ENCODE data around the gene MYO1C.
"Not testable (repeated sequence)": the region's sequence is repeated elsewhere in the genome, so short reads cannot be mapped to it uniquely, and the experiment has no call there.

Gene MYO1C

DNA sequence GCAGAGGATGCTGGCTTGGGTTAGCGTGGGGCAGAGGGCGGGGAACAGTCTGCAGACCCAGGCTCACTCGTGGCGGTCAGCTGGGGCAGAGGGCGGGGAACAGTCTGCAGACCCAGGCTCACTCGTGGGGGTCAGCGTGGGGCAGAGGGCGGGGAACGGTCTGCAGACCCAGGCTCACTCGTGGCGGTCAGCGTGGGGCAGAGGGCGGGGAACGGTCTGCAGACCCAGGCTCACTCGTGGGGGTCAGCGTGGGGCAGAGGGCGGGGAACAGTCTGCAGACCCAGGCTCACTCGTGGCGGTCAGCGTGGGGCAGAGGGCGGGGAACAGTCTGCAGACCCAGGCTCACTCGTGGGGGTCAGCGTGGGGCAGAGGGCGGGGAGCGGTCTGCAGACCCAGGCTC is 16.2 kb upstream of the MYO1C start:
- DNase-seq: not testable (repeated sequence)

DNA sequence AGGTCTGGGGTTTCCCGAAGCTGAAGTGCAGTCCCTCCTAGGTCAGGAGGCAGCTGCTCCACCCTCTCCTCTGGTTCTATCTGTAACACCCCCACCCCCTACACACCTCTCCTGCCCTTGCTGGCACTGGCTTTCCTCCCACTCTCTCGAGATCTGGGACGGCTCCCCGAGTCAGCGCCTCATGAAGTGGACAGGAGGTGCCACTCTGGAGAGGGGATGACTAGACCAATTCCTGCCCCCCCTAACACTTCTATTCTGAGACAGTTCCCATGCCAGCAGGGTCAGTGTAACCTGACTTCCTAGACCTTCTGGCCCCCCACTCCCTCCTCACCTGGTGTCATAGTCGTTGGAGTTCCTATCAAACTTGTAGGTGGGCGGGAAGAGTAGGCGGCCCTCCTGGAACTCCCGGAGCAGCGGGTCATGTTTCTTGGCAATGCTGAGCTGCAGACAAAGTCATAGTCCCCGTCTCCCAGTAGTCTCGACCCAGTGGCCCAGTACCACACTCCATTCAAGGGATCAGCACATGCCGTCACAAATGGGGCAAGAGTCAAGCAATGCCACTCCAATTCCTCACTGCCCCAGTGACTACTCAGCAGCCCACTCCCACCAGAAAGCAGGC is 14.3 kb upstream of the MYO1C start:
- DNase-seq: no peak

- no peak for DNase-seq
These were observed 13.1 kb upstream of the MYO1C start for GRCh38 chr17:1505586-1505985.

- DNase-seq: no peak
These were observed 12.4 kb upstream of the MYO1C start for GRCh38 chr17:1504866-1505265.

- DNase-seq: no peak
These were observed 11.2 kb upstream of the MYO1C start for GRCh38 chr17:1503699-1504098.

GRCh38 chr17:1498869-1499268 is 6.4 kb upstream of the MYO1C start:
- no peak for DNase-seq

DNA sequence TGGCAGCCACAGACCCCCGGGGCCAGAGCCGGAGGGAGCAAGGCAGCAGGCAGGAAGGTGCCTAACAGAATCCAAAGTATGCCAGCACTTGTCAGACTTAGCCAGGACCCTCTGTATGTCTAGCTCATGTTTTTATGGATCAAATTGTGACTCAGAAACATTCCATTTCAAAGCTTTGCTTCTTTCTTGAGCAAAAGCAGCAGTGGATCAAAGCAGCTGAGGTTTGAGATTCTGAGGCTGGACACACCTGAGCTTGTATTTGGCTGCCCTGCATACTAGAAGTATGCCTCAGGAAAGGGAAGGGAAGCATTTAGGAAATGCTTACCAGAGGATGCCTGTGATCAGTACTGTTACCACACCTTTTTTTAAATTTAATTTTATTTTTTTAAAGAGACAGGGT is 5.7 kb upstream of the MYO1C start:
- DNase-seq: no peak

DNA sequence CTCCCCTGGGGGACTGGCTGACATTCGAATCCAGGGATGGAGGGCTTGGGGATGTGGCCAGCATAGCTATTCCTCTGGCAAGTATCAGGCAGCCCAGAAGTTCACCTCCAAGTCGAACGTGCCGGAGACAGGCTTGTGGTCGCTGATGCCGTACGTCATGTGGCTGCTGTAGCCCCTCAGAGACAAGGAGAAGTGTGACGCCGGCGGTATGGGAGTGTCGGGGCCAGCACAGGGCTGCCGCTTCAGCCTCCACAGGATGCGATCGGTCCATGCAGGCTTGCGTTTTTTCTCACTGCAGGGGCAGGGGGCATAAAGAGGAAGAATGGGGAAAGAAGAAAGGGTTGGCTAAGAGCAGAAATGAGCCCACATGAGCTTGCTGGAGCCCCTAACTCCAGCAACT is 5.3 kb upstream of the MYO1C start:
- no peak for DNase-seq

GRCh38 chr17:1496869-1497268 is 4.4 kb upstream of the MYO1C start:
- DNase-seq: no peak

- no peak for DNase-seq
These were observed 2.9 kb upstream of the MYO1C start for GRCh38 chr17:1495265-1495989.

DNA sequence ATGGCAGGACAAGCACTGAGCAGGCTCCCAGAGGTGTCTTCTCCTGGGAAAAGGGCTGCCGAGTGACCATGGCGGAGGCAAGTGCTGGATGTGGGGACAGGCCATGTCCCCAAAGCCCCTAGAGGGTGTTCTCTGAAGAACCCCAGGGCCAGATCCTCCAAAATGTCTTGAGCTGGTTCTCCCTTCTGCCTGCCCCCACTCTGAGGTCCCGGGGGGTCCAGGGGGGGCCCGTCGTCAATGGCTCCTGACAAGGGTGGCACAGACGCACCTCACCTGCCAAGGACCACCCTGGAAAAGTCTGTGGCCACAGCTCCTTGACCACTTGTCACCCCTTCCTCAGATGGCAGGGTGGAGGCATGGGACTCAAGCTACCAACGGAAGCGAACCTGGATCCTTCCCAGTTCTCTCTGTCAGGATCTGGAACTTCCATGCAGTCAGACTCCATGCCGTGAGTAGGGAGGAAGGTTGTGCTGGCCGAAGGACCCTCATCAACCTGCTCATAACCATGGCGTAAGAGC is 2.3 kb upstream of the MYO1C start:
- no peak for DNase-seq

GRCh38 chr17:1494203-1494602 is 1.7 kb upstream of the MYO1C start:
- no peak for DNase-seq

- no peak for DNase-seq
These were observed 950 bp upstream of the MYO1C start for GRCh38 chr17:1493291-1493980.

GRCh38 chr17:1491443-1492248 is 840 bp downstream of the MYO1C start:
- DNase-seq: no peak

- peak; percentile 55 for DNase-seq
These were observed 1.6 kb downstream of the MYO1C start for GRCh38 chr17:1490643-1491442.

GRCh38 chr17:1488826-1489270 is 3.6 kb downstream of the MYO1C start:
- DNase-seq: no peak

DNA sequence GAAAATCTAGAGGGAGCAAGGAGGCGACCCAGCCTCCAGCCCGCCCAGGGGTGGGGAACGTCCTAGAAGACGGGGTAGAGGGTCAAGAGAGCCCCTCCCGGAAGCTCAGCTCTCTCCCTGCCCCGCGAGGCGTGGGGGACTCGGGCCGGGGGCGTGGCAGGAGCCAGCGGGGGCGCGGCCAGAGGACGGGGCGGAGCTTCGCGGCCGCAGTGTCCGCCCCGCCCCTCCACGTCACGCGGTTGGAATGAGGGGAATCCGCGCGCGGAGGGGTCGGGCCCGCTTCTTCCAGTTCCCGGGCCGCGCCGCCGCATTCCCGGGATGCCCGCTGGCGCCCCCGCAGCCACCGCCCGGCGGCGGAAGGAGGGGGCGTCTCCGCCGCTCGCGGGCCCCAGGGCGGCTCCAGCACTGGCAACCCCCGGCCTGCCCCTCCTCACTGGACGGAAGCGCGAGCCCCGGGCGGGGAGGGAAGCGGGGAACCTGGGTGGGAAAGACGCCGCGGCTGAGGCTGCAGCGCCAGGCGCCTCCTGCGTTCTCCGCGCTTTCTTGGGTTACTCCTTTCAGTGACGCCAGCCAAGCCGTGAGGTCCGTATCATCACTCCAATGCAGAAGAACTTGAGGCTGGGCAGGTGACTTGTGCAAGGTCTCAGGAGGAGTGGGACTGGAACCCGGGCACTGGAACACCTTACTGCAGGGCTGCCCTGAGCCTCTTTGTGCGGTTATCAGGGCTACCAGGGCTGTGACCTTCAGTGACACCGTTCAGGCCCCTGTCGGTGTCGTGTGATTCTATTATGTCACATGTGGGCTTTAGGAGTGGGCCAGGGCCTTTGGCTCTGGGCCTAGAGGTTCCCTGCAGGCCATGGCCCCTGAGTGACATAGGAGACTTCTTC is 4.3 kb downstream of the MYO1C start:
- peak; percentile 57 for DNase-seq

- DNase-seq: peak; percentile 76
These were observed 5.4 kb downstream of the MYO1C start for GRCh38 chr17:1486802-1487695.

- DNase-seq: peak; percentile 58
These were observed 6.8 kb downstream of the MYO1C start for GRCh38 chr17:1485423-1486376.

Data from activated effector memory CD4-positive, alpha-beta T cell treated with Interleukin-2 at 50 U/mL for 16 hours (primary cell).